Measurements from ENCODE around the gene CD6.

The CD6 gene

DNA sequence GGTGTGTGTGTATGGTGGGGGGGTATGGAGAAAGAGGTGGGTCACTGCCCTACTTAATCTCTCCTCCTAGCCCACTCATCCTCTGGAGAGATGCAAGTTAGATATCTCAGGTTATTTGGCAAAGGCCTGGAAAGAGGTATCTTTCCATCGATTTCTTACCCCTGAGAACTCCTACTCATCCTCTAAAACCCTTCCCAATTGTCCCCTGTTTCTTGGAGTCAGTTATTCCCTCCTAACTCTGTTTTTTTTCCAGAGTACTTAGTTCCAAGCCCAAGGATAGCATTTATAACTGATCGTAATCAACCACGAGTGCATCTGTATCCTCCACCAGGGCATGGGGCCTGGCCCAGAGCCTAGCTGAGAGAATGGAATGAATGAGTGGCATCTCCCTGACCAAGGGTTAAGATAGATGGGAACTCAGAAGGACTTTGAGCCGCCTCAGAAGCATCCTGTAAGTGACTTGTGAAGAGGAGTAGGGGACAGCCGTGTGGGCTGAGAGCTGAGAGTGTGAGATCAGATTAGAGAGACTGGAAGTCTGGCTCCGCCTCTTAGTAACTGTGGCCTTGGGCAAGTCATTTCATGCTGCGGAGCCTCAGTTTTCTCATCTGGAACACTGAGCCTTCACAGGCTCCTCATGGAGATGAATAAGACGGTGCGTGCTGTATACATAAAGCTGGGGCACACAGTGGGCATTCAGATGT, 16.2 kb downstream of the CD6 start:
- peak; percentile 41 for DNase-seq

DNA sequence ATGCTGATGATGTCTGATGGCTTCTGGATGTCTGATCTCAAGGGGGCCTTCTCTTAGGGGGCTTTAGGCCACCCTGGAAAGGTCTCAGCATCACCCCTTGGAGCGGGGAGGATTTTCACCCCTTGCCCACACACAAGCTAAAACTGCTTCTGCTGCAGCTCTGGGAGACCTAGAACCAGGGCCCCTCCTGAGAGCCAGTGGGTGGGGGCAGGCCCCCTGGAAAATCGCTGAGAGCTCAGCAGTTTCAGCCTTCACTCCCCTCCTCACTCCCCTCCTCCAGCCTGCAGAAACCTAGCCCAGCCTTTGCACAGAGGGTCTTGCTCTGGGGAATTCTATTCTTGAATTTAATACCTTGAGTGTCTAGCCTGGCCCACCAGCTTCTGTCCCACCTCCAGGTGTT, 17.2 kb downstream of the CD6 start:
- peak; percentile 26 for DNase-seq

- no peak for DNase-seq
Observed at GRCh38 chr11:60989093-60989650, 17.7 kb downstream of the CD6 start.

GRCh38 chr11:60991457-60991856, 20.0 kb downstream of the CD6 start:
- DNase-seq = no peak

DNA sequence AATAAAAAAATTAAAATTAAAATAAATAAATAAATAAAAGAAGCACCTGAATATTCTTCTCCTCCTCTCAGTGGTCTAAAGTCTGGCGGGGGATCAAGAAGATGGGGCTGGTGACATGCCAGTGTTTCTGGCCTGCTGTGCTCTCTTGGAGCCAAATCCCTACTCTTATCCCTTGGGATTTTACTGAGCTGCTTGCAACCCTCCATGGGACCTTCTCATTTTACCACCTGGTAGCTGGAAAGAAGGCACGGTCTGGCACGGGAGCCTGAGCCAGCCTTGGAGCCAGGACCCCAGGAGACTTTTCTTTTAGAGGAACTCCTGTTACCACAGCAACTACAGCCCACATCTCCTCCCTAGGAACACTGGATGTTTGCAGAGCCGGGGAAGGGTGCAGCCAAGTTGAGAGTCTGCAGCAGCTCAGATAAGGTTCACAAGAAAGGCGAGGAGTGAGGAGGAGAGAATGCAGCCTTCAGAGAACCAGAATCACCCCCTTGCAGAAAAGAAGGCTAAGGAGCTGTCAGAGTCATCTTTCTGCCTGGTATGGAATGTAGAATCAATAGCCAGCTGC, 21.4 kb downstream of the CD6 start:
- DNase-seq = no peak

DNA sequence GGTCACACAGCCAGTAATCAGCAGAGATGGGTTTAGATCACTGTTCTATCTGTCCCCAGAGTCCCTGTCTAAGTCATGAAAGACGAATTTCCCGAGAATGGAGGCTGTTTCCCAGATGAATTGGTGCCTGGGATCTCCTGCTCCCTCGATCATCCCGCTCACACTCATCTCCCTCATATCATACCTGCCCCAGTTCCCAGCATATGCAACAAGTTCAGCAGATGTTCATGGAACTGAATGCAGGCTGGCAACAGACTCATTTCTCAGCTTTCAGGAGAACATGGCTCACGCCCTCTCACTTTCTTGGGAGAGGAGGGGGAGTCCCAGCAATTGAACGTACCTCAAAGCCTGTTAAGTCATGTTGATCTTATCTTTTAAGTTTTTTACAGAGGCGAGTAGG, 22.1 kb downstream of the CD6 start:
- no peak for DNase-seq

DNA sequence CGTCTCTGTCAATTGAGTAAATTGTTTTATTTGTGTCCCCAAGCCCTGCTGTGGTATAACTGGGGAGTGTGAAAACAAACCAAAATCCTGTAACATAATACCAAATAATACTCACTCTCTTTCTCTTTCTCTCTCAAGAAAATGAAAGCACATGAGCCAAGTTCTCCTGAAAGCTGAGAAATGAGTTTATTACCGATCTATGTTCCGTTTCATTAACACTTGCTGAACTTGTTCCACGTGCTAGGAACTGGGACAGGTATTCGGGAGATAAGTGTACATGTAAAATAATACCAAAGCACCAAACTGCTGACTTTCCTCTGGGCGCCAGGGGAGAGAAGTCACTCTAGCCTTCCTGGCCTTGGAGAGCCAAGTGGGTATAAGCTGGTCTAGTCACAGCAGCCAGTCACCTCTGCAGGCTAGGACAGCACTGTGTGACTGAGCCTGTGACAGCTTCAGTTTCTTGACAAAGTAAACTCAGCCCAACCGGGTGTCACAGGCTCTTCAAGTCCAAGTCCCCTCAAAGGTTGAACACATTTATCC, 23.1 kb downstream of the CD6 start:
- DNase-seq = no peak

DNA sequence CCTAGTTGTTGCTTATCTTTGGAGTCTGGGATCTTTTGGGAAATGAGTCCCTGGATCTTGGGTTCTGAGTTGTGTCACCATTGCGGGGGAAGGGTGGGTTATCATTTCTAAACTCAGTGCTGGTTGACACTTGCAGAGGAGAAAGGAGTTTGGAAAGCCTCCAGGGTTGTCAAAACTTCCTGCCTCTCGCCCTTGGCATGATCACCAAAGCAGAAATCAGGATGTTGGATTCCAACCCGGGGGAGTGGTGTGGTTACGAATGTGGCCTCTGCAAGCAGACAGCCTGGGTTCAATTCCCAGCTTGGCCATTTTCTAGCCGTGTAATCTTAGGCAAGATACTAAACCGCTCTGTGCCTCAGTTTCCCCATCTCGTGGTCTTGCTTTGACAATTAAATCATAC, 24.3 kb downstream of the CD6 start:
- no peak for DNase-seq

DNA sequence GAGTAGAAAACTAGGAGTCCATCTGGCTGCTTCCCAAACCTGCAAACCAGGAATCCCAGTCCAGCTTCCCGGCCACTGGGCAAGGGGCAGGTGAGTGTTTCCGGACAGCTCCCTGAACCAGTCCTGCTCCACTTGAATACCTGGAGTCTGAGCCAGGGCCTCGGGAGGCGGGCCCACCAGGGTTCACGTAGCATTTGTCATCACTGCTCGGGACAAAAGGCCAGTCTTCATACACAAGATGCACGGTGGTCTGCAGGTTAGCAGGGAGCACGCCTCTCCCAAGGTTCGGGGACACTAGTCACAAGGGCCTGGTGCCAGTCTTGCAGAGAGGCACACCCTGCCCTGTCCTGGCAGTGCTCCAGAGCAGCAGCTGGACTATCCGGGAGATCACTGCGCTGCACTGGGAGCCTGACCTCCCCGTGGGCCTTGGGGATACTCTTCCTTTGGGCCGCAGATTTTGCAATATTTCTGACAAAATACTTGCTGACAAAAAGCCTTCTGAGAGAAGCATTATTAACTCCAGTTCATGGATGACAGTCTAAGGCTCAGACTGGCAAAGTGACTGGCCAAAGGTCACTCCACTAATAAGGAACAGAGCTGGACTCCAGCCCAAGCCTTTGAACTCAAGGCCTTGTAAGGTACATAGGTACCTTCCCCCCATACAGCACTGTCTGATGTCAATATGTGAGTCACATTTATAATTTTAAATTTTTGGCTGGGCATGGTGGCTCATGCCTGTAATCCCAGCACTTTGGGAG, 25.1 kb downstream of the CD6 start:
- DNase-seq = peak; percentile 55

DNA sequence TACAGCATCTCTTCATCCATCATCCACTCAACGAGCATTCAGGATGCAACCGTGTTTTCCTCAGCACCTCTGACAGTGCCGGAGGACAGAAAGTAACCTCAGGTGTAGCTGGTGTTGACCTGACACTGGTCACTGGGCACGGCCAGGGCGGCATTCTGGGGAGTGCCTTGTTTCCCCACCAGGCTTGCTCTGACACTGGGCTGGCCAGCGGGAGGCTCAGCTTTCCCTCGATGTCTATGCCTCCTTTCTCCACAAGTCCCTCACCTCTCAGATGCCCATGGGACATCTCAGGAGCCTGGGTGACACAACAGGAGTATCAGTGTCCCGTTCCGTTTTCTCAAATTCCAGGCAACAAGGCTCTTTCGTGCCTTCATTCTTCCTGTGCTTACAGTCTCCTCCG, 28.9 kb downstream of the CD6 start:
- no peak for DNase-seq

DNA sequence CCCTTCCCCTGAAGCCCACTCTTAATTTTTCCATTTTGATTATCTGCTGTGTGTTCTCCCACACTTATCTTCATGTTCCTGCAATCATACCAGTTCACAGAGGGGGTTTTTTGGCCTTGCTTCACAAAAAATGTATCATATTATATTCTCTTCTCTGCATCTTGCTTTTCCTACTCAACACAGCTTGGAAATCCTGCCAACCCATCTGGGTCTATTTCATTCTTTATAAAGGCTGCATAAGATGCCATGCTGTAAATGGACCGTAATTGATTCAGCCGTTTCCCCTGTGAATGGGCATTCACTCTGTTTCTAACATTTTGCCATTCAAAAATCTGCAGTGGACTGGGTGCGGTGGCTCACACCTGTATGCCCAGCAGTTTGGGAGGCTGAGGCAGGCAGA, 30.5 kb downstream of the CD6 start:
- no peak for DNase-seq

DNA sequence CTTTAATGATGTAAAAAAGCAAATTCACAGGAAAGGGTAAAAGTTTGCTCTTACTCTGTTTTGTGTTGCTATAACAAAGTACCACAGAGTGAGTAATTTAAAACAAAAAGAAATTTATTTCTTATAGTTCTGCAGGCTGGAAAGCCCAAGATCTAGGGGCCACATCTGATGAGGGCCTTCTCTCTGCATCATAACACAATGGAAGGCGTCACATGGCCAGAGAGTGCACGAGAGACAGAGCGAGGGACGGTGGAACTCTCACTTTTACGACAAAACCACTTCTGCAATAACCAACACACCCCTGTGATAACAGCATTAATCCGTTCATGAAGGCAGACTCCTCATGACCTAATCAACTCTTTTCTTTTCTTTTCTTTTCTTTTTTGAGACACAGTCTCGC, 31.1 kb downstream of the CD6 start:
- DNase-seq = no peak

DNA sequence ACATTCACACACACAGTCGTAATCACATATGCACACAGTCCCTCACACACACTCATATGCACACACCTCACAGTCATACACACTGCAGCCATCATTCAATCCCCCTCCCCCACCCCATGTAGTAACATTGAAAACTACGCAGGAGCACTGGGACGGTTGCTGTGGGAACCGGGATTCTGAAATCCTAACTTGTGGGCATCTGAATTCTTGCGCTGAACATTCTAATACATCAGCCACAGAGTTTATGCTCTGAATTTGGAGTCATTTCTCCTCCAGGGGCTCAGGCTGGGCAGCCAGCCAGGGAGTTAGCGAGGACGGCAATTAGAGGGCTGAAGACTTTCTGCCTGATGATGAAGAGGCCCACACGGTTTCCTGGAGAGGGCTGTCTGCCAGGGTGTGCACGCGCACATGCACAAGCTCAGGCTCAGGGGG, 32.7 kb downstream of the CD6 start:
- DNase-seq = peak; percentile 48

GRCh38 chr11:61004761-61005181, 33.3 kb downstream of the CD6 start:
- DNase-seq = no peak

DNA sequence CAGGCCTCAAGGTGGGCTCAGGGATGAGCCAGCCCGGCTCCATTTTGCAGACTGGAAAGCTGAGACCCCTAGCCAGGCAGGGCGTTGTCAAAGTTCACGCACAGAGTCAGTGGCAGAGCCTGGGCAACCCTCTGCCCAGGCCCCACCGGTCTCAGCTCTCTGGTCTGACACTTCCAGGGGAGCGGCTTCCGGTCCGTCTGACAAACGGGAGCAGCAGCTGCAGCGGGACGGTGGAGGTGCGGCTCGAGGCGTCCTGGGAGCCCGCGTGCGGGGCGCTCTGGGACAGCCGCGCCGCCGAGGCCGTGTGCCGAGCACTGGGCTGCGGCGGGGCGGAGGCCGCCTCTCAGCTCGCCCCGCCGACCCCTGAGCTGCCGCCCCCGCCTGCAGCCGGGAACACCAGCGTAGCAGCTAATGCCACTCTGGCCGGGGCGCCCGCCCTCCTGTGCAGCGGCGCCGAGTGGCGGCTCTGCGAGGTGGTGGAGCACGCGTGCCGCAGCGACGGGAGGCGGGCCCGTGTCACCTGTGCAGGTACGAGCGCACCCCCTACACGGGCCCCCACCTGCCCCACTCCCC, 36.0 kb downstream of the CD6 start:
- DNase-seq = peak; percentile 75

GRCh38 chr11:61007956-61008896, 36.7 kb downstream of the CD6 start:
- DNase-seq = peak; percentile 86

GRCh38 chr11:61008971-61009370, 37.5 kb downstream of the CD6 start:
- no peak for DNase-seq

GRCh38 chr11:61009392-61010275, 38.2 kb downstream of the CD6 start:
- DNase-seq = no peak

- no peak for DNase-seq
Observed at GRCh38 chr11:61010466-61011228, 39.2 kb downstream of the CD6 start.

DNA sequence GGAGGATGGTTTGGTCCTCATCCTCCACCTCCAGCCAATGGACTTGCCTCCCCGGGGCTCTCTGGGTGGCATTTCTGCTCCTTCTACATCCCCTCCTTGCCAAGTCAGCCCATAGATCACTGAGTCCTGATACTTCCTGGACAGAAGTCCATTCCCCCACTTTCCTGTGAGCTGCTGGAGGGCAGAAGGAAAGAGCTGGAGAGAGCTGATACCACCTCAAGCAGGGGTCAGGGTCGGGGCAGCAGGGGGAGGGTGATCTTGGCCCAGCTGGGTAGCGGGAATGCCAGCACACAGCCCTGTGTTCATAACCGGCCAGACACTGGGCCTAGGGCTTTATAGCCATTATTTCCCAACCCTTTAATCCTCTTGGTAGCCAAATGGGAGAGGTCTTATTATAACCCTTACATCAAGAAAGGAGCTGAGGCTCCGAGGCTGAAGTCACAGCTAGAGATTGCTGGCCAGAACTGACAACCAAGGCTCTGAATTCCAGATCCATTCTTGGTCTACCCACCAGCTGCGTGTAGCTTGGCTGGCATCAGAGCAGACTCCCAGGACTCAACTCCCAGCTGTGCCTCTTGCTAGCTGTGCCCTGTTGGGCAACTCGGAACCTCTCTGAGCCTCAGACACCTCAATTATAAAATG, 39.9 kb downstream of the CD6 start:
- DNase-seq = no peak
